Endothelial cell (in vitro differentiated cells): ENCODE measurements around the gene DBH. TPM values are rescaled to one million over a fixed set of nuclear protein-coding genes. Genes with fewer than 3 reads are reported as not detected.

Experiments
- DNase-seq: peaks from one replicate; pipeline ENCODE4 v3.0.0; 2021; ENCODE audit warnings: low spot score
- H3K27ac Mint-ChIP-seq: one replicate; pipeline ENCODE4 v1.8.0; 2021; ENCODE audit warnings: mixed read lengths, inconsistent platforms; ENCODE audit not compliant: unreplicated experiment
- H3K27me3 Mint-ChIP-seq: one replicate; pipeline ENCODE4 v1.8.0; 2021; ENCODE audit warnings: mild to moderate bottlenecking, moderate library complexity, mixed read lengths, inconsistent platforms; ENCODE audit not compliant: unreplicated experiment
- H3K36me3 Mint-ChIP-seq: one replicate; pipeline ENCODE4 v1.8.0; 2021; ENCODE audit warnings: mild to moderate bottlenecking, low read depth, mixed read lengths, inconsistent platforms; ENCODE audit not compliant: unreplicated experiment
- H3K4me1 Mint-ChIP-seq: one replicate; pipeline ENCODE4 v1.8.0; 2021; ENCODE audit warnings: mild to moderate bottlenecking, mixed read lengths, inconsistent platforms; ENCODE audit not compliant: unreplicated experiment
- H3K4me3 Mint-ChIP-seq: one replicate; pipeline ENCODE4 v1.8.0; 2021; ENCODE audit warnings: mild to moderate bottlenecking, mixed read lengths, inconsistent platforms; ENCODE audit not compliant: unreplicated experiment
- H3K9me3 Mint-ChIP-seq: one replicate; pipeline ENCODE4 v1.8.0; 2021; ENCODE audit warnings: mixed read lengths, inconsistent platforms; ENCODE audit not compliant: unreplicated experiment
- total RNA-seq: library from RNA; stranded (reverse); fragmentation: NEBNext Ultra II Directional; extraction: Animal tissue kit (Norgen Biotek cat#: 25700); gene quantifications from one replicate; pipeline ENCODE4 v1.2.1, GENCODE V29; 2021; ENCODE audit not compliant: unreplicated experiment
- TF ChIP-seq, protein P1 (sequence below): fragments of 200-600 bp; sonication (generic); IDR thresholded peaks from one replicate; pipeline ENCODE4 v1.5.0; 2021; ENCODE audit warnings: antibody characterized with exemption; ENCODE audit not compliant: unreplicated experiment

DBH gene
- total RNA-seq, 1 donor from 2014 or later: 0.08 TPM

GRCh38 chr9:133590231-133590855 lies 45.8 kb upstream of the DBH start:
- peaks cover 8% of the 10 kb centered on the region for H3K27me3 Mint-ChIP-seq
- DNase-seq: no peak
- peaks cover 6% of the 10 kb centered on the region for H3K36me3 Mint-ChIP-seq
- no peaks in the 10 kb centered on the region for H3K9me3 Mint-ChIP-seq
- H3K4me1 Mint-ChIP-seq: peaks cover 3% of the 10 kb centered on the region
- no peak overlapping the region for H3K4me3 Mint-ChIP-seq
- H3K27ac Mint-ChIP-seq: no peak overlapping the region
- TF ChIP-seq, protein P1, sequence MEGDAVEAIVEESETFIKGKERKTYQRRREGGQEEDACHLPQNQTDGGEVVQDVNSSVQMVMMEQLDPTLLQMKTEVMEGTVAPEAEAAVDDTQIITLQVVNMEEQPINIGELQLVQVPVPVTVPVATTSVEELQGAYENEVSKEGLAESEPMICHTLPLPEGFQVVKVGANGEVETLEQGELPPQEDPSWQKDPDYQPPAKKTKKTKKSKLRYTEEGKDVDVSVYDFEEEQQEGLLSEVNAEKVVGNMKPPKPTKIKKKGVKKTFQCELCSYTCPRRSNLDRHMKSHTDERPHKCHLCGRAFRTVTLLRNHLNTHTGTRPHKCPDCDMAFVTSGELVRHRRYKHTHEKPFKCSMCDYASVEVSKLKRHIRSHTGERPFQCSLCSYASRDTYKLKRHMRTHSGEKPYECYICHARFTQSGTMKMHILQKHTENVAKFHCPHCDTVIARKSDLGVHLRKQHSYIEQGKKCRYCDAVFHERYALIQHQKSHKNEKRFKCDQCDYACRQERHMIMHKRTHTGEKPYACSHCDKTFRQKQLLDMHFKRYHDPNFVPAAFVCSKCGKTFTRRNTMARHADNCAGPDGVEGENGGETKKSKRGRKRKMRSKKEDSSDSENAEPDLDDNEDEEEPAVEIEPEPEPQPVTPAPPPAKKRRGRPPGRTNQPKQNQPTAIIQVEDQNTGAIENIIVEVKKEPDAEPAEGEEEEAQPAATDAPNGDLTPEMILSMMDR: no peak

DNA sequence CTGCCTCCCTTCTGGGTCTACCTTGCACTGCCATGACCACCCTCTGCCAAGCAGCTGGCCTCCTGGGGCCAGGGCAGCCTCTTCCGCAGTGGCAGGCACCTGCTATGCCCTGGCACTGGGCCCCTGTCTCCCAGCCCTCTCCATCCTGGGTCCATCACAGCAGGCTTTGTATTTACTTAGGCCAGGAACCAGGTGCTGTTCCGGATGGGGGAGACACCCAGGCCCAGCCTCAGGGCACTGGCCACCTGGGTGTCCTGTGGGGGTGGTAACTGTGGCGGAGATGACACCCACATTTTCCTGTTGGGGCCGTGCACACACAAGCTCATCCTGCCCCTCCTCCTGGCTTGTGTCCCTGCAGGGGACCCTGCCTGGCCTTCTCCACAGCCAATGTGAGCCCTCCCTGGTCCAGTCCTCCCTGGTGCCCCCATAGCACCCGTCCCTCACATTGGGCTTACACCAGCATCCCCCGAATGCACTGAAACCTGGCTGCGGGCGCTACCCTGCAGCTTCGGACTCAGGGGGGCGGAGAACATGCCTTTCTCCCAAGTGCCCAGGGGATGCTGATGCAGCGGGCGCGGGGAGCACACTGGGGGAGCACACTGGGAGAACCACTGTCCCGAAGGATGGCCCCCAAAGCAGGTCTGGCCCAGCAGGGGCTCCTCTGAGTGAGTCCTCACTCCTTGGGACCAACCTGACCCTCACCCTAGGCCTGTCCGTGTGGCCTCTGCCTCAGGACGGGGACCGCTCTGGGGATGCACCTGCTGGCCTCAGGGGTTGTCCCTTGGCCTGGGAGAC lies 44.9 kb upstream of the DBH start:
- no peak overlapping the region for H3K27ac Mint-ChIP-seq
- H3K9me3 Mint-ChIP-seq: no peaks in the 10 kb centered on the region
- peaks cover 11% of the 10 kb centered on the region for H3K27me3 Mint-ChIP-seq
- H3K4me1 Mint-ChIP-seq: no peaks in the 10 kb centered on the region
- H3K4me3 Mint-ChIP-seq: no peak overlapping the region
- DNase-seq: no peak
- TF ChIP-seq, protein P1: no peak
- peaks cover 6% of the 10 kb centered on the region for H3K36me3 Mint-ChIP-seq

DNA sequence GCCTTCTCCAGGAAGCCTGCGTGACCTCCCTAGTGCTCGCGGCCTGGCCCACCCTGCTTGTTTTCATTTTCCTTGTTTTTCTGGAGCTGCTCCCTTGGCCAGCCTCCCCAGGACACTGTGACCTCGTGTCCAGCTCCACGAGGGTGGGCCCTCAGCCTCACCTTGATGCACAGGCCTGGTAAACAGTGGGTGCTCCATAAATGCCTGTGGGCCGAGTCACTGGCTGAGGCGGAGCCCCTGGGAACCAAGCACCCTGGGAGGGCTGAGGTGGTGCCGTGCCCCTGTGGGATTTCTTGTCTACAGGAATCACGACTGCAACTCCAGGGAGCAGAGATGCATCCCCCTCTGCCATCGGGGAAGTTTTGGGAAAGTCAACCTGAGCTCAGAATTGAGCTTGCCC lies 44.2 kb upstream of the DBH start:
- TF ChIP-seq, protein P1: no peak
- H3K36me3 Mint-ChIP-seq: peaks cover 8% of the 10 kb centered on the region
- H3K27me3 Mint-ChIP-seq: peaks cover 11% of the 10 kb centered on the region
- H3K4me3 Mint-ChIP-seq: no peak overlapping the region
- H3K9me3 Mint-ChIP-seq: peaks cover 3% of the 10 kb centered on the region
- H3K27ac Mint-ChIP-seq: no peak overlapping the region
- DNase-seq: no peak
- no peaks in the 10 kb centered on the region for H3K4me1 Mint-ChIP-seq

- Mint-ChIP-seq H3K9me3 (peaks cover 10% of the 10 kb centered on the region), H3K27ac (peak overlapping the region; percentile 59), H3K36me3 (peaks cover 15% of the 10 kb centered on the region), H3K4me3 (no peak overlapping the region), H3K27me3 (peaks cover 14% of the 10 kb centered on the region), H3K4me1 (no peaks in the 10 kb centered on the region)
- DNase-seq: no peak
- TF ChIP-seq, protein P1: no peak
These were observed 43.3 kb upstream of the DBH start for GRCh38 chr9:133592731-133593409.
